Endodermal cell (in vitro differentiated cells): Measurements from ENCODE around the gene ZNF415. TPM values are rescaled to one million over a fixed set of nuclear protein-coding genes. Genes with fewer than 3 reads are reported as not detected.

Source experiments
- DNase-seq: peaks from one replicate; pipeline ENCODE4 v3.0.0-alpha.2; 2017
- H3K27ac ChIP-seq: 2 replicates; pipeline ENCODE4 v1.5.1; 2013; ENCODE audit warnings: mild to moderate bottlenecking, low read depth, low read length, moderate library complexity
- H3K27me3 ChIP-seq: 2 replicates; pipeline ENCODE4 v1.6.1; 2013; ENCODE audit warnings: mild to moderate bottlenecking, low read length, moderate library complexity; ENCODE audit not compliant: insufficient read depth, control insufficient read depth, poor library complexity, severe bottlenecking
- H3K36me3 ChIP-seq: 2 replicates; pipeline ENCODE4 v1.7.0; 2013; ENCODE audit warnings: mild to moderate bottlenecking, low read length, moderate library complexity; ENCODE audit not compliant: control insufficient read depth, insufficient read depth
- H3K4me1 ChIP-seq: one replicate; pipeline ENCODE4 v1.7.0; 2013; ENCODE audit warnings: low read length; ENCODE audit not compliant: control insufficient read depth, insufficient read depth
- H3K4me3 ChIP-seq: 2 replicates; pipeline ENCODE4 v1.5.1; 2013; ENCODE audit warnings: mild to moderate bottlenecking, low read length, moderate library complexity
- H3K9ac ChIP-seq: 2 replicates; pipeline ENCODE4 v1.6.1; 2013; ENCODE audit warnings: mild to moderate bottlenecking, low read length, moderate library complexity; ENCODE audit not compliant: poor library complexity, severe bottlenecking; ENCODE audit errors: extremely low read depth
- H3K9me3 ChIP-seq: 2 replicates; pipeline ENCODE4 v1.6.1; 2013; ENCODE audit warnings: mild to moderate bottlenecking, low read length, moderate library complexity; ENCODE audit not compliant: control insufficient read depth
- H3K27ac Mint-ChIP-seq: 2 replicates; pipeline ENCODE4 v1.8.0; 2020; ENCODE audit warnings: mixed read lengths
- H3K27me3 Mint-ChIP-seq: 2 replicates; pipeline ENCODE4 v1.8.0; 2021; ENCODE audit warnings: mild to moderate bottlenecking, mixed read lengths; ENCODE audit not compliant: insufficient read depth
- H3K36me3 Mint-ChIP-seq: 2 replicates; pipeline ENCODE4 v1.8.0; 2020; ENCODE audit warnings: low read depth, mixed read lengths
- H3K4me1 Mint-ChIP-seq: 2 replicates; pipeline ENCODE4 v1.8.0; 2020; ENCODE audit warnings: mixed read lengths
- H3K4me3 Mint-ChIP-seq: 2 replicates; pipeline ENCODE4 v1.8.0; 2020; ENCODE audit warnings: mild to moderate bottlenecking, moderate library complexity, mixed read lengths
- H3K9me3 Mint-ChIP-seq: 2 replicates; pipeline ENCODE4 v1.8.0; 2020; ENCODE audit warnings: mild to moderate bottlenecking, mixed read lengths
- CTCF ChIP-seq: fragments of 200-600 bp; sonication (generic); conservative IDR thresholded peaks from 2 replicates; pipeline ENCODE4 v1.5.0; 2021; ENCODE audit warnings: antibody characterized with exemption, mild to moderate bottlenecking
- WGBS, 2 experiments: methylation state at CpG; one replicate each; pipeline versions ENCODE4 v1.1.5 to v1.1.7; 2013; ENCODE audit warnings: missing lambda C conversion rate in 2 of 2, mixed read lengths in 1 of 2; ENCODE audit not compliant: insufficient coverage in 1 of 2, insufficient read length in 1 of 2; 5-methylcytosine and 5-hydroxymethylcytosine counted together
- total RNA-seq, 2 donors: library from RNA; stranded (reverse); fragmentation: NEBNext Ultra II Directional in 1 of 2; extraction: Animal tissue kit (Norgen Biotek cat#: 25700) in 1 of 2; gene quantifications; 2 replicates in 1 of 2; 3 replicates in 1 of 2; pipeline ENCODE4 v1.2.1, GENCODE V29; 2021

The ZNF415 gene
- total RNA-seq, 2 donors from 2014 or later: 12.6 to 19.4 TPM

GRCh38 chr19:53172889-53173288 lies 40.2 kb upstream of the ZNF415 start:
- H3K9me3 ChIP-seq: peaks cover 49% of the 10 kb centered on the region
- Mint-ChIP-seq H3K27ac (no peak overlapping the region), H3K4me1 (no peaks in the 10 kb centered on the region), H3K36me3 (peaks cover 27% of the 10 kb centered on the region), H3K9me3 (peaks cover 50% of the 10 kb centered on the region), H3K27me3 (no peaks in the 10 kb centered on the region), H3K4me3 (no peak overlapping the region)
- no peak for TF ChIP-seq CTCF
- H3K4me1 ChIP-seq: no peaks in the 10 kb centered on the region
- no peaks in the 10 kb centered on the region for H3K27me3 ChIP-seq
- no peak overlapping the region for H3K9ac ChIP-seq
- 95 to 100% methylated on average over 1 to 3 of the region's 4 CpGs for WGBS, 2 experiments
- H3K4me3 ChIP-seq: no peak overlapping the region
- no peak overlapping the region for H3K27ac ChIP-seq
- DNase-seq: no peak
- H3K36me3 ChIP-seq: no peaks in the 10 kb centered on the region

DNA sequence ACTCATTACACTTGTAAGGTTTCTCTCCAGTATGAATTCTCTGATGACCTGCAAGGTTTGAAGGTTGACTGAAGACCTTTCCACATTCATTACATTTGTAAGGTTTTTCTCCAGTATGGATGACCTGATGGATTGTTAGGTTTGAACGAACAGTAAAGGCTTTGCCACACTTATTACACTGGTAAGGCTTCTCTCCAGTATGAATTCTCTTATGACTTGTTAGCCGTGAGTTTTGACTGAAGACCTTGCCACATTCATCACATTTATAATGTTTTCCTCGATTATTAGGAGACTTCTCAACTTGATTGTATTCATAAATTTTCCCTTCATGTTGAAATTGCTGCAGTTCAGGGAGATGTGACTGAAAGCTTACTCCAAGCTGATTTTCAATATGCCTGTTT lies 33.0 kb upstream of the ZNF415 start:
- peaks cover 26% of the 10 kb centered on the region for H3K36me3 Mint-ChIP-seq
- Histone ChIP-seq H3K27me3 (no peaks in the 10 kb centered on the region), H3K4me1 (no peaks in the 10 kb centered on the region), H3K4me3 (no peak overlapping the region), H3K36me3 (peaks cover 17% of the 10 kb centered on the region), H3K9me3 (peaks cover 65% of the 10 kb centered on the region), H3K9ac (no peak overlapping the region), H3K27ac (no peak overlapping the region)
- peaks cover 4% of the 10 kb centered on the region for H3K27me3 Mint-ChIP-seq
- no peak for TF ChIP-seq CTCF
- 91 to 93% methylated on average over 2 to 3 of the region's 3 CpGs for WGBS, 2 experiments
- no peak overlapping the region for H3K27ac Mint-ChIP-seq
- DNase-seq: no peak
- peaks cover 78% of the 10 kb centered on the region for H3K9me3 Mint-ChIP-seq
- H3K4me3 Mint-ChIP-seq: no peak overlapping the region
- H3K4me1 Mint-ChIP-seq: no peaks in the 10 kb centered on the region

- Mint-ChIP-seq H3K4me1 (peaks cover 9% of the 10 kb centered on the region), H3K27ac (no peak overlapping the region), H3K36me3 (peaks cover 30% of the 10 kb centered on the region), H3K27me3 (peaks cover 11% of the 10 kb centered on the region), H3K4me3 (no peak overlapping the region), H3K9me3 (peaks cover 55% of the 10 kb centered on the region)
- 87 to 91% methylated on average over 3 of the region's 3 CpGs for WGBS, 2 experiments
- Histone ChIP-seq H3K36me3 (peaks cover 17% of the 10 kb centered on the region), H3K27ac (no peak overlapping the region), H3K9me3 (peaks cover 48% of the 10 kb centered on the region), H3K27me3 (no peaks in the 10 kb centered on the region), H3K4me3 (no peak overlapping the region), H3K9ac (no peak overlapping the region), H3K4me1 (no peaks in the 10 kb centered on the region)
- TF ChIP-seq CTCF: no peak
- DNase-seq: no peak
Measured at GRCh38 chr19:53161123-53161522, 28.4 kb upstream of the ZNF415 start.
